Fibroblast of mammary gland (primary cell): ENCODE results near the gene NAIF1.
A peak's percentile ranks its signal among the peaks of the same experiment; 100 is the strongest.
"Not testable (repeated sequence)": the region's sequence is repeated elsewhere in the genome, so short reads cannot be mapped to it uniquely, and the experiment has no call there.

ENCODE experiments used
- DNase-seq: peaks from one replicate; pipeline ENCODE4 v3.0.0-alpha.2; 2010; ENCODE audit warnings: low read depth
- H3K4me3 ChIP-seq: 2 replicates; pipeline ENCODE4 v1.5.1; 2011; ENCODE audit warnings: low read depth, mild to moderate bottlenecking, low read length, moderate library complexity; ENCODE audit not compliant: control insufficient read depth
- TF ChIP-seq, protein P1 (sequence below): conservative IDR thresholded peaks from 2 replicates; pipeline ENCODE4 v1.5.1; 2011; ENCODE audit warnings: low read depth, low read length, inconsistent platforms; ENCODE audit not compliant: control insufficient read depth, insufficient read depth

The NAIF1 gene

DNA sequence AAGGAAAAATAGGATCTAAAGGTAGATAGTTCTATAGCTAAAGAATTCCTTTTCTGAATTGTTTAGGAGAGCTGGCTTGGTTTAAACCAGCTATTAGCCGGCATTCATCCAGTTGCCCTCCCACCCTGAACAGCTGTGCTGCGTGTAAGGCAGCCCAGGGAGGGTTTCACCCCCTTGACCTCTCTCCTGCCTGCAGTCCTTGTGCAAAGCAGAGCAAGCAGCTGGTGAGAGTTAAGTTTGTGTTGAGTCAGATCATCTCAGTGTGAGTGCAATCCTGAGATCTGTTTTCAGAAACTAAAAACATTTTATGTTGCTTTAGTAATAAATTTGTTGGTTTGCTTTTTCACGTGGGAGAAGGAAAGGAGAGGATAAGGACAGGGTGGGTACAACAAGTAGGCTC is 13.9 kb upstream of the NAIF1 start:
- DNase-seq: peak; percentile 97
- no peak overlapping the region for H3K4me3 ChIP-seq
- TF ChIP-seq, protein P1, sequence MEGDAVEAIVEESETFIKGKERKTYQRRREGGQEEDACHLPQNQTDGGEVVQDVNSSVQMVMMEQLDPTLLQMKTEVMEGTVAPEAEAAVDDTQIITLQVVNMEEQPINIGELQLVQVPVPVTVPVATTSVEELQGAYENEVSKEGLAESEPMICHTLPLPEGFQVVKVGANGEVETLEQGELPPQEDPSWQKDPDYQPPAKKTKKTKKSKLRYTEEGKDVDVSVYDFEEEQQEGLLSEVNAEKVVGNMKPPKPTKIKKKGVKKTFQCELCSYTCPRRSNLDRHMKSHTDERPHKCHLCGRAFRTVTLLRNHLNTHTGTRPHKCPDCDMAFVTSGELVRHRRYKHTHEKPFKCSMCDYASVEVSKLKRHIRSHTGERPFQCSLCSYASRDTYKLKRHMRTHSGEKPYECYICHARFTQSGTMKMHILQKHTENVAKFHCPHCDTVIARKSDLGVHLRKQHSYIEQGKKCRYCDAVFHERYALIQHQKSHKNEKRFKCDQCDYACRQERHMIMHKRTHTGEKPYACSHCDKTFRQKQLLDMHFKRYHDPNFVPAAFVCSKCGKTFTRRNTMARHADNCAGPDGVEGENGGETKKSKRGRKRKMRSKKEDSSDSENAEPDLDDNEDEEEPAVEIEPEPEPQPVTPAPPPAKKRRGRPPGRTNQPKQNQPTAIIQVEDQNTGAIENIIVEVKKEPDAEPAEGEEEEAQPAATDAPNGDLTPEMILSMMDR: no peak

DNA sequence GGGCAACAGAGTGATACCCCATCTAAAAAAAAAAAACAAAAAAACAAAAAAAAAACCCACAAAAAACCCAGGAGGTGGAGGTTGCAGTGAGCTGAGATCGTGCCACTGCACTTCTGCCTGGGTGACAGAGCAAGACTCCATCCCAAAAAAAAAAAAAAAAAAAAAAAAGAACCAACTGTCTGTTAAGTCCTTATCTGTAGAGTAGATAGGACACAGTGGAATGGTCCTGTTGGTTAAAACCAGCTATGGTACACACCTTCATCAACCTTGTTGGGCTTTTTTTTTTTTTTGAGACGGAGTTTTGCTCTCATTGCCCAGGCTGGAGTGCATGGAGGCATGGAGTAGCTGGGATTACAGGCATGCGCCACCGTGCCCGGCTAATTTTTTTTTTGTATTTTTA is 13.1 kb upstream of the NAIF1 start:
- TF ChIP-seq, protein P1: no peak
- no peak for DNase-seq
- no peak overlapping the region for H3K4me3 ChIP-seq

DNA sequence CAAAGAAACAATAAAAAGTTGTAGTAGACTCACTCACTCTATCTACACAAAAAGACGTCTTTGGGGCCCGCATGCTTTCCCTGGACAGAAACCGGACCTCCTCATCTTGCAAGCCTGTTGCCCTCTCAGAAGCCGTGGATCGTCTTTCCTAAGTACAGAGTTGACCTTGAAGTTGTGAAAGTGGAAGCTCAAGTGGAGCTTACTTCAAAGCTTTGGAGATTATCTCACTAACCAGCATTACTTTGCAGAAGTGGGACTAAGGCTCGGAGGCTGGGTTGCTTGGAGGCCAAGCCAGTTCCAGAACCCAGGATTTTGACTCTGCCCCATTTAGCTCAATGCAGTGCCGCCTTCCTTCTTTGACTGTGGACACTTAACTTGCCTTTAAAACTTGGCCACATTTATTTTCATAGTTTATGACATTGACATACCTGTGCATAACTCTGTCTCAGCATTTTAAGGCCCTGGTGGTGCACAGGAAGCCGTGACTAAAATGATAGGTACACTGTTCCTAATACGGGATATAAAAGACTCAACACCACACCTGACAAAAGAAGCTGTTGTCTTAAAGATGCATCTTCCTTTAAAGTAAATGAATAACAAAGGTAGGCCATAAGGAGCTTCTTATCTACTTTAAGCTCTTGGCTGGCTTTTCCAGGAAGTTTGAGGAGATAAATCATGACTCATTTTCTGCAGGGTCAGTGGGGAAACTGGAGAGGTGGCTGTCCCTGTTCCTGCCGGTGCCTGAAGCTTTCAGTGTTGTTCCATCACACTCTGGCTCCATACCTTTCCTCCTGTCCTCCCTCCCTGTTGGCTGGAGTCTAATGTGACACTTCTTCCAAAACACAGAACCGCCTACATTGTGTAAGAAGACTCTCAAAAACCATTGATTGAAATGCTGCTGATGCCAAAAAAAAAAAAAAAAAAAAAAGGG is 11.6 kb upstream of the NAIF1 start:
- DNase-seq: peak; percentile 53
- TF ChIP-seq, protein P1: no peak
- H3K4me3 ChIP-seq: no peak overlapping the region

DNA sequence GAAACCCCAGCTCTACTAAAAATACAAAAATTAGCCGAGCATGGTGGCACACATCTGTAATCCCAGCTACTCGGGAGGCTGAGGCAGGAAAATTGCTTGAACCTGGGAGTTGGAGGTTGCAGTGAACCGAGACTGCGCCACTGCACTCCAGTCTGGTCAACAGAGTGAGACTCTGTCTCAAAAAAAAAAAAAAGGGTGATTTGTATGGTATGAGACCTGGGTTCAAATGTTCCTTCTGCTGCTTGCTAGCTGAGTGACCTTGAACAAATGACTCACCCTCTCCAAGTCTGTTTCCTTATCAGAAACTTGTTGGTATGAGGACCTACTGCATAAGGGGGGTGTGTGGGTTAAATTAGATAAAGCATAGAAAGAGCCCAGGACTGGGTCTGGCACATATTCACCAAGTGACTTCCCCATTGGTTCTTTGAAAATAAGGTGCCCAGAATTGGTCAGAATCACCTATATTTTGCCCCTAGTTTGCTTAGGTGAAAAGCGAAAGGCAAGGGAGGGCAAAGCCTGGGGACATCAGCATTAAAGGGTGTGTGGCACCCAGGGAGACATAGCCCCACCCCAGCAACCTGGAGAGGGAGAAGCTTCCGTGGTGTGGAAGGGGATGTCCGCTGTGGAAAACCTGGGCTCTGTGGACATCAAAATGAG is 10.9 kb upstream of the NAIF1 start:
- no peak overlapping the region for H3K4me3 ChIP-seq
- DNase-seq: no peak
- TF ChIP-seq, protein P1: no peak

DNA sequence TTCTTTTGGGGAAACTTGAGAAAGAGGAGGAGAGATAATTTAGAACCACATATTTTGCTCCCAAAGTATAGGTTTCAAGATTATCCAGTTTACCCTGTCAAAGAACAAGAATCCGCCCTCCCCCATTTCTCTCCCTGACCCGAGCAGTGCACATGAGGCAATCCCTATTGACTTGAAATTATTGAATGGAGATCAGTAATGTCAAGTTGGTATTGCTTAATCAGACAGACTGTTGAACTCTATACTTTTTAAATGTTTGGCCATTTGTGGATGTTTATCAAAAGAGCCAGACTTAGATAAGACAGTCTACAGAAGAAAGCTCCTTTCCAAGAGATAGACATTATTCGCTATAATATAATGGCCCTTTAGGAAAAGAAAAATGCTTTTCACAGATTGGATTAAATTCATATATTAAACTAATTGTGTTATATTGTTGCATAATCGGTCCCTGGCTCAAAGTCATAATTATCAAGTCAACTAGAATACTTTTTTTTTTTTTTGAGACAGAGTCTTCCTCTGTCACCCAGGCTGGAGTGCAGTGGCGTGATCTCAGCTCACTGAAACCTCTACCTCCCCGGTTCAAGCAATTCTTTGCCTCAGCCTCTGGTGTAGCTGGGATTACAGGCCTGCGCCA is 6.2 kb upstream of the NAIF1 start:
- DNase-seq: peak; percentile 59
- no peak overlapping the region for H3K4me3 ChIP-seq
- TF ChIP-seq, protein P1: no peak

DNA sequence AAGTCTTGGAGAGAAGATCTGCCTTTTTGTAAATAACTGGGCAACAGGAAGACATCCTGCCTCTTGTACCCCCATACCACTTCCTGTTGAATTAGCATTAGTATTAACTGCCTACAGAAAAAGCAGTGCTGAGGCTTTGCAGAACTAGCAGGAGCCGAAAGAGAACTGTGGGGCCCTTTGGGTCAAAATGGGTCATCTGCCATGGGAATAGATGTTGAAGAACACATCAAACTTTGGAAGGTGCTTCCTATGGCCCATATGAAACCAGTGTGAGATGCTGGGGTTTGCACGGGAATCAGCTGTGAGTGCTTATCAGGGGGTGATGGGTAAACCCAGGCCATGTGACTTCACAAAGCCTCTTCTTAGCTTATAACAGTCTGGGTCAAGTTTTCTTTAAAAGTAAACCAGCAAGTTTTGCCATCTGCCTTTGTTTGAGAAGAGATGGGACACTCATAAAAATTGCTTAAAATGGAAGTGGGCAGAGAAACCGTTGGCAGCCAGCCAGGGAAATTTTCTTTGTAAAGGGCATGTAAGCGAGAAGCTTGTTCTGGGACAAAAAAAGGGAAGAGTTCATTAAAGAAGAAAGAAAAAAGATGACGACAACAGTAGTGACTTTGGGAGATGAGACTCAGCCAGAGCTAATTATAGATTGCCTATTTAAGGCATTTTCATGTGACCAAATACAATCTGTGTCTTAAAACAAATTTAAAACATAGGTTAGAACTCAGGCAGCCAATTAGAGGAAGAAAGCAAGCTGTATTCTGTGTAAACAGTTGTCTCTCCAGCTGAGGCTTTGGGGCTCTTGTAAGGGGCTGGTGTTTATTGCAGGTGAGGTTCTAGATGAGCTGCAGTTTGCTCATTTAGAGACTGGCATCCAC is 5.3 kb upstream of the NAIF1 start:
- DNase-seq: peak; percentile 84
- no peak overlapping the region for H3K4me3 ChIP-seq
- TF ChIP-seq, protein P1: no peak

DNA sequence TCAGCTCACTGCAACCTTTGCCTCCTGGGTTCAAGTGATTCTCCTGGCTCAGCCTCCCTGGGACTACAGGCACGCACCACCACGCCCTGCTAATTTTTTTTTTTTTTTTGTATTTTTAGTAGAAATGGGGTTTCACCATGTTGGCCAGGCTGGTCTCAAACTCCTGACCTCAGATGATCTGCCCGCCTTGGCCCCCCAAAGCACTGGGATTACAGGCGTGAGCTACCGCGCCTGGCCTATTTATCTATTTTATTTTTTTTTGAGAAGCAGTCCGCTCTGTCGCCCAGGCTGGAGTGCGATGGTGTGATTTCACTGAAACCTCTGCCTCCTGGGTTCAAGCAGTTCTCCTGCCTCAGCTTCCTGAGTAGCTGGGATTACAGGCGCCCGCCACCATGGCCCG is 4.4 kb upstream of the NAIF1 start:
- H3K4me3 ChIP-seq, DNase-seq: not testable (repeated sequence)
